ENCODE results near the gene HOXC9.

The HOXC9 gene

GRCh38 chr12:54000116-54001114 is at the start of gene HOXC9:
HOXC9 (plus strand) TSS chr12:54000161; CDS start chr12:54000189, 28 bp downstream.
- intact Hi-C loops (cut with DNase I): no loop called here
- DNase-seq: no peak

DNA sequence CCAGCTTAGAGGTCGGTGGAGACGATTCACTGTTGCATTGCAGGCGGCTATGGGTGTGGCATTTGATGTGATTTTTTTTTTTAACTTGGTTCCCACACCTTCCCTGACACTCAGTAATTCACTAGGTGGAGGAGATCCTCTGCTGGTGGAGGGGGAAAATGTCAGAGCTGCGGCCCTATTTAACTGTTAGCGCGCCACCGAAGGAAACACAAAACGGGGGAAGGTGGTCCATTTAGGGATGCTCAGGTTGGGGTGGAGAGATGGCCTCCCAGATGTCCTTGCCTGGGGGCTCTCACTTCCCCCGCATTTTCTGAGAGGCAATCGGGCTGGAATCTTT is 49.6 kb upstream of the HOXC9 start:
- no peak for DNase-seq
- intact Hi-C loops (cut with DNase I): no loop called here

- DNase-seq: no peak
- intact Hi-C loops (cut with DNase I): no loop called here
Measured at GRCh38 chr12:53950789-53951576, 49.0 kb upstream of the HOXC9 start.

DNA sequence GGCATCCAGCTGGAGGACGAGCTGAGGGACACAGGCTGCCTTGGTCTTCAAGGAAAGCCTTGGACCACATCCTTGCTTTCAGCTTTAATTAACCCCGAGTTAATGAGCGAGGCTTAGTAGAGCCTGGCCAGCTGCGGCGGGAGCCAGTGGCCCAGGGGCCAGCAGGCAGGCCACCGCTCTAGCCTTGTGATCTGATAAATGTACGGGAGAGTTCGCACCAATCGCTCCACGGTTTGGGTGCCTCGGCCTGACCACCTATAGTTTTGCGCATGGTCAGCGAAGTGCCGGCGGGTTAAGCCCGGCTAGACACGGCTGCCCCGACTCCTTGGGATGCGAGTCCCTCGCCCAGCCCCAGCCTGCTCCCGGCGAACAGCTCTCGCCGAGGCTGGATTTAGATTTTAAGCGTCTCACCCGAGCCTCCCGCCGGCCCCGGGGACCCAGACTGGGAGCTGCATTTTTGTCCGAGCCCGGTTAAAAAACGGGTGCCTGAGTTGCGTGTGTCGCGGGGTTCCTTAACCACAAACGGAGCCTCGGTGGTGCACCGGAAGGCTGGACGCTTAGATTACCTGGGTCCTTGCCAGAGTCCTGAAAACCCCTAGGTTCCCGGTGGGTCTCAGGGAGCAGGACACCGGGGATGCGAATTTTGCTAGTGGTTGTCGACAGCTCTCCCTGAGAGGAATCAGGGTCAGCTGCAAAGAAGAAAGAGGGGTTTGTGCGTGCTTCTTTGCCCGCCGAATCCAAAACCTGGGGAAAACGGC is 48.2 kb upstream of the HOXC9 start:
- intact Hi-C loops (cut with DNase I): no loop called here
- no peak for DNase-seq

GRCh38 chr12:53952335-53952694 is 47.6 kb upstream of the HOXC9 start:
- DNase-seq: peak in 1 of 10 donors; percentile 34
- intact Hi-C loops (cut with DNase I): no loop called here

DNA sequence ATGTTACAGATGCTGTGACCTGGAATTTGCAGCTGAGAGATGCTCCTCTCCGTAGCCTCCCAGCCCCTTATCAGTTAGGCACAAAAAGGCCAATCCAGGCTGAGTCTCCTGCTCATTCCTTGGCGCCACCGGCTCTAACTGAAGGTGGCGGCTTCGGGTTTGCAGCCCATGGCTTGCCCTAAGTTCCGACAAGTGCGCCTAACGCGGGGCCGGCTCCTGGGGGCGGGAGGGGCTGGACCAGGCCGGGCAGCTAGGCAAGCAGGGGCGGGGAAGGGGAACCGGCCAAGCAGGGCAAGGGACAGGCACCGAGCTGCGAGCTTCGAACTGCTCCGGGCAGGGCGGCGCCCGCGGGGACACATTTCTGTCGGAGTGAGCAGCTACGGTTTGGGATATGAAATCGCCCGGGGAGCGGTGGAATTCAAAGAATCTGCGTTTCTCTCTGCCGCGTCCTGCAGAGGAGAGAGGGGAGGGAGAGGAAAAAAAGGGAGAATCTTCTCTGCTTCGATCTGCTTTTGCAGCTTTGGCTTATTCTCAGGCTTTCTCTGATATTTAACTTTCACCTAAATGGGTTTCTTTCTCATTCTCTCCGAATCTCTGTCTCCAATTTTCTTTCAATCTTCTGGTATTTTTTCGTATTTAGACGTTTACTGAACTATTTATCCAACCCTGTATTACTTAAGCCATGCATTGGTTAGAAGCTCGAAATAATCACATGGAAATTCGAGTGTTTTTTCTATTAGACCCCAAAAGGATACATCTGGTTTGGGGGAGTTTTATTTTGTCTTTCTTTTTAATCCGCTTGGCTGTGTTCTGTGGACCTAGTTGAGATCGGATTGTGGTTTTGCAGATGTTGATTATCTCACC is 46.9 kb upstream of the HOXC9 start:
- peak in 1 of 10 donors; percentile 48 for DNase-seq
- intact Hi-C loops (cut with DNase I): no loop called here

- DNase-seq: no peak
- intact Hi-C loops (cut with DNase I): no loop called here
Measured at GRCh38 chr12:53953831-53954693, 45.9 kb upstream of the HOXC9 start.

GRCh38 chr12:53954694-53955035 is 45.3 kb upstream of the HOXC9 start, which contains the start of gene HOXC12:
HOXC12 (plus strand) TSS chr12:53954903; CDS start chr12:53954930, 27 bp downstream.
- intact Hi-C loops (cut with DNase I): no loop called here
- DNase-seq: no peak

- DNase-seq: no peak
- intact Hi-C loops (cut with DNase I): no loop called here
Measured at GRCh38 chr12:53955036-53955775, 44.8 kb upstream of the HOXC9 start.

GRCh38 chr12:53955776-53956250 is 44.1 kb upstream of the HOXC9 start:
- intact Hi-C loops (cut with DNase I): no loop called here
- DNase-seq: no peak

GRCh38 chr12:53956251-53956887 is 43.6 kb upstream of the HOXC9 start:
- DNase-seq: no peak
- intact Hi-C loops (cut with DNase I): no loop called here

GRCh38 chr12:53956914-53957536 is 42.9 kb upstream of the HOXC9 start:
- intact Hi-C loops (cut with DNase I): no loop called here
- DNase-seq: no peak

GRCh38 chr12:53958128-53958527 is 41.8 kb upstream of the HOXC9 start:
- intact Hi-C loops (cut with DNase I): no loop called here
- DNase-seq: peak in 1 of 10 donors; percentile 17

DNA sequence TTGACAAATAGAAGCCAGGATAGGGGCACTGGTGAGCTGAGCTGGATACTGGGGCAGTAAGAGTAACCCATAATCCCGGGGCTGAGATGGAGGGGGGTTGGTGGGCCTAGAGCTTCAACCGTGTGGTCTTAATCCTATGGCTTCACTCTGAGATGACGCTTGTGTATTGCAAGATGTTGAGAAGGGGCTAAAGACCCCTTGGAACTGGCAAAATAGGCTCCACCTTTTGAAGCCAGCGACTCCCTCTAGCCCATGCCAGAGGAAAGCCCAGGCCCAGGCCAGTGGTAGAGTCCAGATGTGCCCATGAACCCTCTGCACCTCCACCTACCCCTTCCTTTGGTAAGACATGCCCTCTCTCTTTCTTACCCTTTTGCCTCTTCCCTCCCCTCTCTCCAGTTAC is 40.6 kb upstream of the HOXC9 start:
- peak in 1 of 10 donors; percentile 4 for DNase-seq
- intact Hi-C loops (cut with DNase I): no loop called here

GRCh38 chr12:53960187-53961024 is 39.6 kb upstream of the HOXC9 start:
- intact Hi-C loops (cut with DNase I): no loop called here

More at GRCh38 chr12:53960187-53961024, 39.6 kb upstream of the HOXC9 start:
- peak in 1 of 10 donors; percentile 3 for DNase-seq

Measured in posterior cingulate gyrus (tissue), 11 donors.